NOMO-1 treated with DMSO at 0.1 percent for 48 hours (cell line): Measurements from ENCODE around the gene DCP1A.

Source experiments
- DNase-seq: peaks from one replicate; lab custom pipeline; 2025; ENCODE audit not compliant: unreplicated experiment; lab: John Stamatoyannopoulos, UW

DCP1A gene

GRCh38 chr3:53248161-53248560, 99.2 kb downstream of the DCP1A start:
- DNase-seq = no peak

DNA sequence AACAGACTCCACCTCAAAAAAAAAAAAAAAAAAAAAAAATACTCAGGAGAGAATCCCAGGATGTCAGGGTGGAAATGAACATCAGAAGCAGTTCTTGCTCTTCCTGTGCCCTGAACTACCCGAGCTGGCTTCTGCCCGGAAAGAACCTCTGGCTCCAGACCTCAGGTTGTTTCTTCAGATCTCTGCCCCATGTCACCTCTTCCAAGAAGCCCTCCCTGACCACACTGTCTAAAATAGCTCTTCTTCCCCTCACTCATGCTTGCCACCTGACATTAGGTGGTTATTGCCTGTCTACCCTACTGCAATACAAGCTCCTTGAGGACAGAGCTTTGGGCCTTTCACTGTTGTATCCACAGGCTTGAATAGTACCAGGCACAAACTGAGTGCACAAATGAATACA, 99.7 kb downstream of the DCP1A start:
- DNase-seq = no peak

- DNase-seq = no peak
These were observed 103.1 kb downstream of the DCP1A start for GRCh38 chr3:53244271-53244670.

- no peak for DNase-seq
These were observed 103.6 kb downstream of the DCP1A start for GRCh38 chr3:53243785-53244184.

DNA sequence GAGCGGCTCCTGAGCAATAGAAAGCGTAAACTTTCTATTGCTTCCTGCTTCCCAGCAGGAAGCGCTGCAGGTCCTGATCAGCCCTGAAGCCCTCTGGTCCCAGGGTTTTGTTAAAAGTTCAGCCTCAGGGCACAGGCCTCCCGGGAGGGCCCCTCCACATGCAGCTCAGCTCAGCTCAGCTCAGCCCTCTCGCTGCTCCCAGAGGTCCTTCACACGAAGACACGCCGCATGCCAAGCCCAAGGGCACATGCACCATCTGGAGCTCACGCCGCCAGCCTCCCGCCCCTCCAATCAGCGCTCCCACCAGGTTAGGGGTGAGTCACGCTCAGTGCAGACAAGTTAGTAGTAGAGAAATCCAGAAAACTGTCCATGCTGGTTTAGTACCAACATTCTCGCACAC, 104.2 kb downstream of the DCP1A start:
- DNase-seq = no peak

DNA sequence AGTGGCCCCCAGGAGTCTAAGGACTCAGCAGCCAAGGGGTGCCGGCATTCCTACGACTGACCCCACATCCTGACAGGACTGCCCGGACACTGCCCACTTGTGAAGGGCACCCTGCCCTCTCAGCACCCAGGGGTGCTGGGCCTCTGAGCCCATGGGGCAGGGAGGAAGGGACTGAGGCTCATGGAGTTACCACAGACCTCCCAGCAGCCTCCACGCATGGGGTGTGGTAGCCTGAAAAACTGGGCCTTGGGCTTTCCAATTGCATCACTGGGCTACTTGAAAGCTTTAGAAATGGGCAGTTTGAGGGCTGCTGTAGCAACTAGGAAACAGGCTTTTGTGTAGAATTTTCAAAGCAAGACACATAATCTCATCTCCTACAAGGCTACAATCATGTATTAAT, 104.7 kb downstream of the DCP1A start:
- no peak for DNase-seq

DNA sequence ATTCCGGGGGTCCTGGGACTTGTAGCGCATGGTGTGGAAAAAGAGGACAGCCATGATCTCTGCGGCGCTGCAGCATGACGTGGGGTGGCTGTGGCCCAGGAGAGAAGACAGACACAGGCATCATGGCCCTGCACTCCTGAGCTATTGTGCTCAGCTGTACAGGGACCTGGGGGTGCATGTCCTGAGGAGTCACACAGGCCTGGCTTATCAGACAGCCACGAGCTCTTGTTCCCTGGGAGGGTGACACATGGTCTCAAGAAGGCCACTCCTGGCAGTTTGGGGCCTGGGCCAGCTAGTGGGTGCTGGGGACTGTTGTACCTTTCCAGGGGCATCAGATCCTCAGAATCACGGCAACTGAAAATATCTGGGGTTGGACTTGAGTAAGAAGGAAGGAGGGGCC, 105.2 kb downstream of the DCP1A start:
- no peak for DNase-seq

GRCh38 chr3:53240989-53241972, 106.1 kb downstream of the DCP1A start:
- DNase-seq = no peak

DNA sequence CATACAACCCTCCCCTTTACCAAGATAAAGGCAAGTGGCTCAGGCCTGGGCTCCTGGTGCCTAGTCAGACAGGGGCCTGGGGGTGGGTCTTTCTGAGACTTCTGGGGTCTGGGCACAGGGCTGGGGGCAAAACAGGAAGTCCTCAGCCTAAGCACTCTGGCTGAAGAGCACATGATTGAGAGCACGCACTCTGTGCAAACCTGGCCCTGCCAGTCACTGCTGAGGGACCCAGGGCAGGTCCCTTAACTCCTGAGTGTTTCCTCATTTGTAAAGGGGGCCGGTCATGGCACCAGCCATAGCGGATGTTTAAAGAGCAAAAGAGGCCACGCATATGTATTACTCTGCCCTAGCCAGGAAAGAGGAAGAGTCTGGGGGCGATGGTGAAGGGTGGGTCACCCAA, 107.5 kb downstream of the DCP1A start:
- no peak for DNase-seq

- DNase-seq = no peak
These were observed 108.5 kb downstream of the DCP1A start for GRCh38 chr3:53238886-53239285.

- DNase-seq = no peak
These were observed 109.1 kb downstream of the DCP1A start for GRCh38 chr3:53238051-53238850.

DNA sequence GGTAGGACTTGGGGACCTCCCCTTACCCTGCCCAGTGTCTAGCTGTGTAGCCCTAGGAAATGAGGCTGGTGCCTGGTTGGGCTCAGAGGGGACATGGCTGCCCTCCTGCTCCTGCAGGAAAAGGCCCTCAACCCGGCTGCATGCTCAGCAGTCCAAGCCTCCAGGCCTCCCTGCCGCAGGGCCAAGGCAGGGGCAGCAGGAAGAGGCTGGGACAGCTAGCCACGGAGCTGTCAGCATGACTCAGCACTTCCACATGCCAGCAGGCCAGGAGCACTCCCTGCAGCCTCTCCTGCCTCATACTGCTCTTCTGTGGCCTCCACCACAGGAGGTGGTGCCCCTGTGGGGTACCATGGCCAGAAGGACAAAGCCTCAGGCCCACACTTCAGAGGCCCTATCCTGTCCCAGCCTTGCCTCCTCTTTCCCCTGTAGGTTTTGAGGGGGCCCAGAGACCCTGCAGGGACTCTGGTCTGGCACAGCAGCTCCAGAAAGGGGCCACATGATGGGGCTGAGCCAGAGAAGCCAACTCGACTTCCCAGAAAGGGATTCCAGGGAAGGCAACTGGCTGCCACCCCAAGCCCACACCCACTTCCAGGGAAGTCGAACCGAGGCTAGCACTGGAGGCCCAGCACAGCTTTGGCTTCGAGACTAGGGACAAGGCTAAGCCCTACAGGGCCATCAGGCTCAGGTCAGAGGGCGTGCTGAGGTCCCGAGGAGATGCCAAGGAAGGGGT, 111.1 kb downstream of the DCP1A start:
- DNase-seq = peak; percentile 46

DNA sequence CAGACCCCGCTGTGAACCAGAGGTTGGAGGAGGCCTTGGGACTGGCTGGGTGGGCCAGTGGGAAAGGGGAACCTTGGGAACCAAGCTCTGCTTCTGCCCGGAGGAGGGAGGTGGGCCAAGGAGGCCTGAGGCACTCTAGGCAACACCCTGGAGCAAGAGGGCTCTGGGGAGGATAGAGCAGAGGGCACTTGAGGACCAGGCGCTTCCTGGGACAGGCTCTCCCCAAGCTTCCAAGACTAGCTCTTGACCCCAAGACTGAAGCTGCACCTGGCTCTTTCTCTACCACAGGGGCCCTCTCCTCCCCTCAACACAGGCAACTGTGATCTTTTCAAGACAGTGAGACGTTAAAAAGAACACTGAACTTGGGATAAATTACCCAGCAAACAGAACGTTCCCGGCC, 111.8 kb downstream of the DCP1A start:
- no peak for DNase-seq

- no peak for DNase-seq
These were observed 112.5 kb downstream of the DCP1A start for GRCh38 chr3:53234841-53235232.

- DNase-seq = no peak
These were observed 113.1 kb downstream of the DCP1A start for GRCh38 chr3:53234130-53234840.
